Liver (tissue), 9 donors: Measurements from ENCODE around the gene DNAJC5. TPM values are rescaled to one million over a fixed set of nuclear protein-coding genes. Genes with fewer than 3 reads are reported as not detected.
"Not testable (repeated sequence)": the region's sequence is repeated elsewhere in the genome, so short reads cannot be mapped to it uniquely, and the experiment has no call there.

Experiments used
- DNase-seq: peaks from one replicate; pipeline ENCODE4 v3.0.0-alpha.2; 2017; ENCODE audit warnings: low spot score
- H3K27ac ChIP-seq, 2 donors: one replicate each; pipeline ENCODE4 v1.7.0; 2013; ENCODE audit warnings: inconsistent platforms in 2 of 2, low read length in 2 of 2, control low read depth in 1 of 2, low read depth in 1 of 2, mild to moderate bottlenecking in 1 of 2
- H3K27me3 ChIP-seq, 4 donors: one replicate each; pipeline versions ENCODE4 v1.6.1 to v1.7.0; 2013; ENCODE audit warnings: low read length in 3 of 4, inconsistent platforms in 1 of 4, mild to moderate bottlenecking in 1 of 4, moderate library complexity in 1 of 4; ENCODE audit not compliant: control insufficient read depth in 4 of 4, insufficient read depth in 4 of 4
- H3K36me3 ChIP-seq, 4 donors: one replicate each; pipeline versions ENCODE4 v1.6.1 to v1.7.0; 2013; ENCODE audit warnings: low read length in 3 of 4, mild to moderate bottlenecking in 3 of 4, low read depth in 1 of 4, moderate library complexity in 1 of 4; ENCODE audit not compliant: control insufficient read depth in 4 of 4, insufficient read depth in 3 of 4
- H3K4me1 ChIP-seq, 4 donors: one replicate each; pipeline versions ENCODE4 v1.6.1 to v1.7.0; 2013; ENCODE audit warnings: low read length in 3 of 4, mild to moderate bottlenecking in 3 of 4, moderate library complexity in 1 of 4; ENCODE audit not compliant: control insufficient read depth in 4 of 4, insufficient read depth in 4 of 4
- H3K4me3 ChIP-seq, 3 donors: one replicate each; pipeline versions ENCODE4 v1.6.1 to v1.7.0; 2013; ENCODE audit warnings: low read length in 3 of 3, control low read depth in 1 of 3, low read depth in 1 of 3, mild to moderate bottlenecking in 1 of 3
- H3K9ac ChIP-seq, 2 donors: one replicate each; pipeline ENCODE4 v1.7.0; 2013; ENCODE audit warnings: low read length in 2 of 2, mild to moderate bottlenecking in 2 of 2, moderate library complexity in 2 of 2, control low read depth in 1 of 2, low read depth in 1 of 2
- H3K9me3 ChIP-seq, 4 donors: one replicate each; pipeline versions ENCODE4 v1.6.1 to v1.7.0; 2013; ENCODE audit warnings: low read length in 3 of 4; ENCODE audit not compliant: control insufficient read depth in 4 of 4
- EGR1 ChIP-seq, 2 donors: IDR thresholded peaks; 2 replicates each; pipeline ENCODE4 v1.6.1; 2016 to 2018; ENCODE audit warnings: antibody characterized with exemption in 2 of 2, low read depth in 2 of 2
- FOXA1 ChIP-seq: IDR thresholded peaks from 2 replicates; pipeline ENCODE4 v1.6.1; 2016; ENCODE audit warnings: antibody characterized with exemption
- FOXA2 ChIP-seq: IDR thresholded peaks from 2 replicates; pipeline ENCODE4 v1.6.1; 2016; ENCODE audit warnings: antibody characterized with exemption
- HNF4A ChIP-seq, 2 donors: conservative IDR thresholded peaks; 2 replicates each; pipeline ENCODE4 v1.6.1; 2016; ENCODE audit warnings: antibody characterized with exemption in 2 of 2, mild to moderate bottlenecking in 2 of 2
- HNF4G ChIP-seq: IDR thresholded peaks from 2 replicates; pipeline ENCODE4 v1.6.1; 2016; ENCODE audit warnings: antibody characterized with exemption
- RAD21 ChIP-seq, 2 donors: IDR thresholded peaks; 2 replicates each; pipeline ENCODE4 v1.6.1; 2016; ENCODE audit warnings: antibody characterized with exemption in 2 of 2, mild to moderate bottlenecking in 2 of 2
- RXRA ChIP-seq, 2 donors: IDR thresholded peaks; 2 replicates each; pipeline ENCODE4 v1.6.1; 2017 to 2018; ENCODE audit warnings: antibody characterized with exemption in 2 of 2, mild to moderate bottlenecking in 1 of 2
- SP1 ChIP-seq: IDR thresholded peaks from 2 replicates; pipeline ENCODE4 v1.6.1; 2018; ENCODE audit warnings: antibody characterized with exemption, mild to moderate bottlenecking
- TAF1 ChIP-seq: conservative IDR thresholded peaks from 2 replicates; pipeline ENCODE4 v1.6.1; 2016; ENCODE audit warnings: antibody characterized with exemption, mild to moderate bottlenecking
- WGBS: extraction: QIAGEN DNeasy Blood & Tissue Kit; methylation state at CpG from one replicate; pipeline ENCODE4 v1.1.7; 2013; 5-methylcytosine and 5-hydroxymethylcytosine counted together
- polyA plus RNA-seq, 2 donors: library from polyadenylated mRNA; stranded (reverse) in 1 of 2; unstranded in 1 of 2; fragments of 200-250 nt in 1 of 2; fragments of >200 nt in 1 of 2; fragmentation: Nextera tagmentation in 1 of 2; extraction: Ambion mirVana in 1 of 2; gene quantifications; one replicate each; pipeline versions ENCODE4 v1.2.1 to v1.2.3, GENCODE V29; 2013 to 2015
- total RNA-seq, 2 donors: library from RNA; depleted of rRNA; stranded (reverse); fragments of >200 nt; gene quantifications; one replicate each; pipeline ENCODE4 v1.2.3, GENCODE V29; 2014
- TF ChIP-seq, protein P1 (sequence below): fragments of 150-350 bp; IDR thresholded peaks from 2 replicates; pipeline ENCODE4 v1.5.1; 2017; ENCODE audit warnings: improper control_type of control experiment, low read depth, low read length; ENCODE audit not compliant: missing input control
- TF ChIP-seq, protein P2 (sequence below): IDR thresholded peaks from 2 replicates; pipeline ENCODE4 v1.6.1; 2016; ENCODE audit warnings: antibody characterized with exemption, mild to moderate bottlenecking
- donor health status: healthy.
- donor health status: healthy.
- donor health status: healthy.
- donor health status: healthy.
- donor health status: healthy.

Gene DNAJC5
- total and polyA plus RNA-seq, 4 donors: 8.2 to 28.6 (median 18.7) TPM

- DNase-seq: no peak
- no peak for TF ChIP-seq TAF1
- no peak for TF ChIP-seq HNF4A (conservative IDR thresholded peaks at IDR 0.05)
- TF ChIP-seq FOXA1: no peak
- TF ChIP-seq, protein P1, sequence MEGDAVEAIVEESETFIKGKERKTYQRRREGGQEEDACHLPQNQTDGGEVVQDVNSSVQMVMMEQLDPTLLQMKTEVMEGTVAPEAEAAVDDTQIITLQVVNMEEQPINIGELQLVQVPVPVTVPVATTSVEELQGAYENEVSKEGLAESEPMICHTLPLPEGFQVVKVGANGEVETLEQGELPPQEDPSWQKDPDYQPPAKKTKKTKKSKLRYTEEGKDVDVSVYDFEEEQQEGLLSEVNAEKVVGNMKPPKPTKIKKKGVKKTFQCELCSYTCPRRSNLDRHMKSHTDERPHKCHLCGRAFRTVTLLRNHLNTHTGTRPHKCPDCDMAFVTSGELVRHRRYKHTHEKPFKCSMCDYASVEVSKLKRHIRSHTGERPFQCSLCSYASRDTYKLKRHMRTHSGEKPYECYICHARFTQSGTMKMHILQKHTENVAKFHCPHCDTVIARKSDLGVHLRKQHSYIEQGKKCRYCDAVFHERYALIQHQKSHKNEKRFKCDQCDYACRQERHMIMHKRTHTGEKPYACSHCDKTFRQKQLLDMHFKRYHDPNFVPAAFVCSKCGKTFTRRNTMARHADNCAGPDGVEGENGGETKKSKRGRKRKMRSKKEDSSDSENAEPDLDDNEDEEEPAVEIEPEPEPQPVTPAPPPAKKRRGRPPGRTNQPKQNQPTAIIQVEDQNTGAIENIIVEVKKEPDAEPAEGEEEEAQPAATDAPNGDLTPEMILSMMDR: no peak
- no peak for TF ChIP-seq HNF4G
- TF ChIP-seq FOXA2: no peak
- TF ChIP-seq RAD21 (IDR thresholded peaks at IDR 0.05): no peak
- no peak for TF ChIP-seq SP1
- no peak for TF ChIP-seq RXRA (IDR thresholded peaks at IDR 0.05)
- TF ChIP-seq EGR1 (IDR thresholded peaks at IDR 0.05; ENCODE audit: low read depth in 2 of 2): no peak
- 90% methylated on average over 9 of the region's 9 CpGs for WGBS
- H3K27me3 ChIP-seq: no peaks in the 10 kb centered on the region
- no peak overlapping the region for H3K9ac ChIP-seq
- H3K4me1 ChIP-seq: no peaks in the 10 kb centered on the region
- no peaks in the 10 kb centered on the region for H3K9me3 ChIP-seq
- H3K4me3 ChIP-seq: no peak overlapping the region
- H3K27ac ChIP-seq: no peak overlapping the region
- peaks cover 7 to 23% (median 15%) of the 10 kb centered on the region in 4 donors for H3K36me3 ChIP-seq
Observed at GRCh38 chr20:63924241-63924640, 29.3 kb downstream of the DNAJC5 start.

DNA sequence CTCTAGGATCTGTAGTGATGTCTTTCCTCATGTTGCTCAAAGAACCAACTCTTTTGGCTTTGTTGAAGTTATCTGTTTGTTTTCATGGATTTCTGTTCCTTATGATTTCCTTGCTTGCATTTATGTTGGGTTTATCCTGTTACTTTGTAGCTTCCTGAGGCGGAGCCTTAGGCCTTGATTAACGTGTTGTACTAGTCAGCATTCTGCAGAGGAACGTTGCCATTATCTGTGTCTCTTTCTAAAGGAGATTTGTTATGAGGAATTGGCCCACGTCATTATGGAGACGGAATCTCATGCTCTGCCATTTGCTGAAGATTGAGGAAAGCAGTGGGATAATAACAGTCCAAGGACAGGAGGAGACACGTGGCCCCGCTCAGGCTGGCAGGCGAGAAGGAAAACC lies 31.4 kb downstream of the DNAJC5 start:
- no peak overlapping the region for H3K4me3 ChIP-seq
- no peak overlapping the region for H3K27ac ChIP-seq
- H3K4me1 ChIP-seq: no peaks in the 10 kb centered on the region
- H3K9me3 ChIP-seq: no peaks in the 10 kb centered on the region
- WGBS: 84% methylated on average over 8 of the region's 8 CpGs
- DNase-seq: no peak
- H3K36me3 ChIP-seq: peaks cover 7 to 33% (median 21%) of the 10 kb centered on the region in 4 donors
- no peaks in the 10 kb centered on the region for H3K27me3 ChIP-seq
- no peak overlapping the region for H3K9ac ChIP-seq
- TF ChIP-seq FOXA2: no peak

GRCh38 chr20:63929071-63929470 lies 34.1 kb downstream of the DNAJC5 start:
- WGBS: 97% methylated on average over 26 of the region's 26 CpGs
- H3K4me3 ChIP-seq: no peak overlapping the region
- H3K9me3 ChIP-seq: no peaks in the 10 kb centered on the region
- H3K27ac ChIP-seq: no peak overlapping the region
- no peak overlapping the region for H3K9ac ChIP-seq
- TF ChIP-seq, protein P1: no peak
- no peak for TF ChIP-seq TAF1
- no peak for TF ChIP-seq HNF4G
- TF ChIP-seq SP1: no peak
- TF ChIP-seq, protein P2, sequence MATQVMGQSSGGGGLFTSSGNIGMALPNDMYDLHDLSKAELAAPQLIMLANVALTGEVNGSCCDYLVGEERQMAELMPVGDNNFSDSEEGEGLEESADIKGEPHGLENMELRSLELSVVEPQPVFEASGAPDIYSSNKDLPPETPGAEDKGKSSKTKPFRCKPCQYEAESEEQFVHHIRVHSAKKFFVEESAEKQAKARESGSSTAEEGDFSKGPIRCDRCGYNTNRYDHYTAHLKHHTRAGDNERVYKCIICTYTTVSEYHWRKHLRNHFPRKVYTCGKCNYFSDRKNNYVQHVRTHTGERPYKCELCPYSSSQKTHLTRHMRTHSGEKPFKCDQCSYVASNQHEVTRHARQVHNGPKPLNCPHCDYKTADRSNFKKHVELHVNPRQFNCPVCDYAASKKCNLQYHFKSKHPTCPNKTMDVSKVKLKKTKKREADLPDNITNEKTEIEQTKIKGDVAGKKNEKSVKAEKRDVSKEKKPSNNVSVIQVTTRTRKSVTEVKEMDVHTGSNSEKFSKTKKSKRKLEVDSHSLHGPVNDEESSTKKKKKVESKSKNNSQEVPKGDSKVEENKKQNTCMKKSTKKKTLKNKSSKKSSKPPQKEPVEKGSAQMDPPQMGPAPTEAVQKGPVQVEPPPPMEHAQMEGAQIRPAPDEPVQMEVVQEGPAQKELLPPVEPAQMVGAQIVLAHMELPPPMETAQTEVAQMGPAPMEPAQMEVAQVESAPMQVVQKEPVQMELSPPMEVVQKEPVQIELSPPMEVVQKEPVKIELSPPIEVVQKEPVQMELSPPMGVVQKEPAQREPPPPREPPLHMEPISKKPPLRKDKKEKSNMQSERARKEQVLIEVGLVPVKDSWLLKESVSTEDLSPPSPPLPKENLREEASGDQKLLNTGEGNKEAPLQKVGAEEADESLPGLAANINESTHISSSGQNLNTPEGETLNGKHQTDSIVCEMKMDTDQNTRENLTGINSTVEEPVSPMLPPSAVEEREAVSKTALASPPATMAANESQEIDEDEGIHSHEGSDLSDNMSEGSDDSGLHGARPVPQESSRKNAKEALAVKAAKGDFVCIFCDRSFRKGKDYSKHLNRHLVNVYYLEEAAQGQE: no peak
- peaks cover 15 to 46% (median 34%) of the 10 kb centered on the region in 4 donors for H3K36me3 ChIP-seq
- no peak for DNase-seq
- no peaks in the 10 kb centered on the region for H3K4me1 ChIP-seq
- H3K27me3 ChIP-seq: no peaks in the 10 kb centered on the region

- WGBS: 97% methylated on average over 31 of the region's 31 CpGs
- H3K27ac ChIP-seq, H3K4me3 ChIP-seq, H3K4me1 ChIP-seq, H3K9me3 ChIP-seq, H3K9ac ChIP-seq, DNase-seq, H3K27me3 ChIP-seq: not testable (repeated sequence)
- H3K36me3 ChIP-seq: peaks cover 15 to 49% (median 34%) of the 10 kb centered on the region in 4 donors
Observed at GRCh38 chr20:63929473-63929883, 34.6 kb downstream of the DNAJC5 start.
